ENCODE data around the gene SAXO1. TPM values are rescaled to one million over a fixed set of nuclear protein-coding genes. Genes with fewer than 3 reads are reported as not detected.

The SAXO1 gene
- total RNA-seq, 1 experiment from 2014 or later, result not detected

GRCh38 chr9:19020886-19021455 is 12.0 kb downstream of the SAXO1 start:
- CTCF ChIA-PET, result interaction anchor here (0.6 to 3.1 kb wide), 7 partner anchors 7 to 1489 kb away, joined by 3 to 19 read pairs (median 4); no protein-coding TSS in a partner anchor
- no peak overlapping the region for H3K27ac Mint-ChIP-seq (ENCODE audit: low read depth, unreplicated experiment)
- H3K27me3 Mint-ChIP-seq (ENCODE audit: insufficient read depth, unreplicated experiment), result peaks cover 15% of the 10 kb centered on the region
- no TSS peak for BruUV-seq (replicated peaks)
- H3K4me3 Mint-ChIP-seq (ENCODE audit: unreplicated experiment), result no peak overlapping the region
- H3K4me1 Mint-ChIP-seq (ENCODE audit: insufficient read depth, unreplicated experiment), result no peaks in the 10 kb centered on the region
- intact Hi-C loops (cut with micrococcal nuclease), result no loop called here
- no peaks in the 10 kb centered on the region for H3K36me3 Mint-ChIP-seq (ENCODE audit: insufficient read depth, unreplicated experiment)
- POLR2A ChIA-PET, result no interaction called here
- H3K9me3 Mint-ChIP-seq (ENCODE audit: unreplicated experiment), result no peaks in the 10 kb centered on the region
- TF ChIP-seq CTCF (IDR thresholded peaks at IDR 0.05; ENCODE audit: unreplicated experiment), result no peak
- no peak for DNase-seq (ENCODE audit: unreplicated experiment)

GRCh38 chr9:19018201-19018600 is 14.8 kb downstream of the SAXO1 start:
- H3K27ac Mint-ChIP-seq (ENCODE audit: low read depth, unreplicated experiment), result no peak overlapping the region
- DNase-seq (ENCODE audit: unreplicated experiment), result no peak
- H3K9me3 Mint-ChIP-seq (ENCODE audit: unreplicated experiment), result no peaks in the 10 kb centered on the region
- H3K4me3 Mint-ChIP-seq (ENCODE audit: unreplicated experiment), result no peak overlapping the region
- ChIA-PET POLR2A (no interaction called here), CTCF (interaction anchor here (0.7 to 1.1 kb wide), 3 partner anchors 11 to 763 kb away, joined by 3 to 8 read pairs (median 5); no protein-coding TSS in a partner anchor)
- no peaks in the 10 kb centered on the region for H3K4me1 Mint-ChIP-seq (ENCODE audit: insufficient read depth, unreplicated experiment)
- peaks cover 5% of the 10 kb centered on the region for H3K27me3 Mint-ChIP-seq (ENCODE audit: insufficient read depth, unreplicated experiment)
- no peaks in the 10 kb centered on the region for H3K36me3 Mint-ChIP-seq (ENCODE audit: insufficient read depth, unreplicated experiment)
- intact Hi-C loops (cut with micrococcal nuclease), result no loop called here
- no TSS peak for BruUV-seq (replicated peaks)
- TF ChIP-seq CTCF (IDR thresholded peaks at IDR 0.05; ENCODE audit: unreplicated experiment), result no peak

- BruUV-seq (replicated peaks), result no TSS peak
- H3K27me3 Mint-ChIP-seq (ENCODE audit: insufficient read depth, unreplicated experiment), result no peaks in the 10 kb centered on the region
- no peak overlapping the region for H3K4me3 Mint-ChIP-seq (ENCODE audit: unreplicated experiment)
- DNase-seq (ENCODE audit: unreplicated experiment), result no peak
- no peak for TF ChIP-seq CTCF (IDR thresholded peaks at IDR 0.05; ENCODE audit: unreplicated experiment)
- H3K36me3 Mint-ChIP-seq (ENCODE audit: insufficient read depth, unreplicated experiment), result no peaks in the 10 kb centered on the region
- POLR2A ChIA-PET, result interaction anchor here (0.7 kb wide), 1 partner anchor 1664 kb away, joined by 3 read pairs; no protein-coding TSS in a partner anchor
- no peak overlapping the region for H3K27ac Mint-ChIP-seq (ENCODE audit: low read depth, unreplicated experiment)
- CTCF ChIA-PET, result interaction anchor here (0.6 to 4.1 kb wide), 4 partner anchors 19 to 1199 kb away, joined by 3 to 15 read pairs (median 4); no protein-coding TSS in a partner anchor
- H3K9me3 Mint-ChIP-seq (ENCODE audit: unreplicated experiment), result no peaks in the 10 kb centered on the region
- no peaks in the 10 kb centered on the region for H3K4me1 Mint-ChIP-seq (ENCODE audit: insufficient read depth, unreplicated experiment)
- intact Hi-C loops (cut with micrococcal nuclease), result no loop called here
Observed at GRCh38 chr9:19009391-19009965, 23.5 kb downstream of the SAXO1 start.

GRCh38 chr9:19000133-19000532 is 32.9 kb downstream of the SAXO1 start:
- intact Hi-C loops (cut with micrococcal nuclease), result no loop called here
- no TSS peak for BruUV-seq (replicated peaks)
- no peak for TF ChIP-seq CTCF (IDR thresholded peaks at IDR 0.05; ENCODE audit: unreplicated experiment)
- DNase-seq (ENCODE audit: unreplicated experiment), result no peak
- no peaks in the 10 kb centered on the region for H3K4me1 Mint-ChIP-seq (ENCODE audit: insufficient read depth, unreplicated experiment)
- ChIA-PET CTCF (interaction anchor here (0.6 kb wide), 1 partner anchor 823 kb away, joined by 4 read pairs; no protein-coding TSS in a partner anchor), POLR2A (no interaction called here)
- no peak overlapping the region for H3K4me3 Mint-ChIP-seq (ENCODE audit: unreplicated experiment)
- no peak overlapping the region for H3K27ac Mint-ChIP-seq (ENCODE audit: low read depth, unreplicated experiment)
- H3K9me3 Mint-ChIP-seq (ENCODE audit: unreplicated experiment), result peaks cover 17% of the 10 kb centered on the region
- no peaks in the 10 kb centered on the region for H3K36me3 Mint-ChIP-seq (ENCODE audit: insufficient read depth, unreplicated experiment)
- H3K27me3 Mint-ChIP-seq (ENCODE audit: insufficient read depth, unreplicated experiment), result no peaks in the 10 kb centered on the region

Measured in MCF 10A (cell line).